Ramos (cell line): ENCODE measurements around the gene GINS2.

Experiments
- in situ Hi-C: fragments of 300-500 bp; cut with MboI; formaldehyde crosslinking; loops from one replicate; pipeline ENCODE4 v1.14.3; 2022; ENCODE audit warnings: low sequenced_read_pairs; ENCODE audit not compliant: unreplicated experiment

GINS2 gene

GRCh38 chr16:85646976-85647375, 41.8 kb downstream of the GINS2 start:
- in situ Hi-C loops: no loop called here

DNA sequence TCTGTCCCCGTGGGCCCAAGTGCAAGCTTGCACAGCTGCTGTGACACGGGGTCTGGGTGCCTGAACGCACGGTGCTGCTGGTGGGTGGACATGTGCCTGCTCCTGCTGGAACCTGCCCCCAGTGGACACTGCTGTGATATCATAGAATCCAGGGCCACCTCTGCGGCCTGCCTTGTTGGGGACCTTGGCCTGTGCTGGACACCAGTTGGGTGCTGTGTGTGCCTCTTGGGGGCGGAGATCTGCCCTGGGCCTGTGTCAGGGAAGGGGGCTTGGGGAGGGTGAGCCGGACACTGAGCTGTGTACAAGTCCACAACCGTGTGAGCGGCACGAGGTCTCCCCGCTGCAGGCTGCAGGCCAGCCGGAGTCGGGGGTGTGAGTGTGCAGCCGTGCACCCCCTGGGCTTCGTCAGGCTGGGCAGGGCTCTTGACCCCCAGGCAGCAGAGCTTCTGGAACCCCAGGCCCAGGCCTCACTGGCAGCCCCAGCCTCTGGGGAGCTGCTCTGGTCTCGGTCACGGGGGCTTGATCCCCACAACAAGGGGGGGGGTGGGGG, 42.3 kb downstream of the GINS2 start:
- in situ Hi-C loops: no loop called here

DNA sequence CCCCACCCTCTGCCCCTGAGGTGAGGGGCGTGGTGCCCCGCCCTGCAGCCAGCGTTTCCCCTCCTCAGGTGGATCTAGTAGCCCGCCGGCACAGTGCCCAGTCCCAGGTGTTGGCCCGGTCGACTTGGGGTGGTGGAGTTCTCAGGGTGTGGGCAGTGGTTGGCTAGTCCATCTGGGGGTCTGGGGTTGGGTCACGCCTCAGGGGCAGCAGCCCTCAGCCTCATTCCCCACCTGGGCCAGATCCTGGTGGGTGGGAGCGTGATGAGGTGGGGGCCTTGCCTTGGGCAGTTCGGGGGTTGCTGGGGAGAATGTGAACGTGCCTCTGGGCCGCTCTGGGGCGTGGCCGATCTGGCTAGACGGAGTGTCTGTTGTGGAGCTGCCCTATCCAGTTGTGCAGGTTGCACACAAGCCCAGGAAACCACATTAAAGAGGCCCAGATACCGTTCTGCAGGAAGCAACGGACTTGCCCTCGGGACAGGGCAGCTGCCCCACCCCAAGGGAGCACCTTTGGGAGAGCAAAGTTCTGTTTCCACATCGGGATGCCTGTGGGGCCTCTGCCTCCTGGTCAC, 43.6 kb downstream of the GINS2 start:
- in situ Hi-C loops: no loop called here

- in situ Hi-C loops: no loop called here
Measured at GRCh38 chr16:85644093-85644712, 44.6 kb downstream of the GINS2 start.

- in situ Hi-C loops: no loop called here
Measured at GRCh38 chr16:85643631-85644030, 45.1 kb downstream of the GINS2 start.

DNA sequence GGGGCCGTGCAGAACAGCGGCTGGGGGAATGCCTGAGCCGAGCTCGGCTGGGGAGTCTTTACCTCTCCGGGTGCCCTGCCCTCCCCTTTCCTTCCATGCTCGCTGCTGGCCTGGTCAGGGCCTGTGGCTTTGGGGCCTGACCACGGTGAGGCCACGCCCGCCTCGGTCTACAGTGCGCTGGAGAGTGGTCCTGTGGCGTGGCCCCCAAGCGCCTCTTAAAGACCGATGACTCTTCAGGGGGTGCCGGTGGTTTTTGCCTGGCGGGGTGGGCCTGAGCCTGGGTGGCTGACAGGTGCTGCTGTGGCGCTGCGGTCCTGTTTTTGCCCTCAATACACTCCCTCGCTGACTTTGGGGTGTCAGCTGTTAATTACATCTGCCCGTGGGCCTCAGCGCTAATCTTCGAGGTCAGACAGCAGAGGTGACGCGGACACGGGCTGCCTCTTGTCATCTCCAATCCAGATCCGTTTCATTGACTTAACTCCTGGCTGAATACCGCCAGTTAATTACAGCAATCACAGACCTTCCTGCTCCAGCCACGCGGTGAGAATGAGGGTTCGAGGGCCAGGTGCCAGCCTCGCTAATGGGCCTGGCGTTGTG, 45.9 kb downstream of the GINS2 start:
- in situ Hi-C loops: no loop called here

GRCh38 chr16:85641776-85642176, 47.0 kb downstream of the GINS2 start:
- in situ Hi-C loops: no loop called here

DNA sequence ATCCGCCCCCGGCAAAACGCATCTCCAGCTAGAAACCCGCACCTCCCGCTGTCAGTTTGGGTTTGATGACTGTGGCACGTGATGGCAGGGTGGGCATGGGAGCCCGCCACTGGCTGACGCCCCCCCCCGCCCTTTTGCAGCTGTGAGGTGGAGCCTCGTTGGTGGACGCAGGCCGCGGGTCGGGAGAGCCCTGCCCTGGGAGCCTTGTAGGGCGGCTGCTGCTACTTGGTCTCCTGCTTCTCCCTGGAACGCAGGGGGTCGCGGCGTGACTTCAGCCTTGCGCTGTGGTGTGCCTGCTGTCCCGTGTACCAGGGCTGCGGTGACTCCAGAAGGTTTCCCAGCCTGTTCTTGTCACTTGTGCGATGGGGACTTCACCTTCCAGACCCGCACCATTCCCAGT, 47.4 kb downstream of the GINS2 start:
- in situ Hi-C loops: no loop called here

GRCh38 chr16:85640585-85640984, 48.2 kb downstream of the GINS2 start:
- in situ Hi-C loops: no loop called here

DNA sequence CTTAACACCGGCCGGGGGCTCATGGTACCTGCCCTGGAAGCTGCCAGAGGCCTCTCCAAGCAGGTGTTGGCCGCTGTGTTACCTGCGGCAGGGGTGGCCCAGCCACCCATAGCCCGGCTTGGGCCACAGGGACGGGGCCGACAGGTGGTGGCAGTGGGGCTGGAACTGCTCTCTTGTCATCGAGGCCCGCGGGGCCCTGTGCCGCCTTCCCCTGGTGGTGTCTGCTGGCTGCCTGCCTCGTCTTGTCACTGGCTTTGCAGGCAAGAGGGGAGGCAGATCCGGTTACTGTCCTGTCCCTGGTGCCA, 48.5 kb downstream of the GINS2 start:
- in situ Hi-C loops: no loop called here

GRCh38 chr16:85639529-85640253, 49.1 kb downstream of the GINS2 start:
- in situ Hi-C loops: no loop called here

GRCh38 chr16:85638695-85639409, 49.9 kb downstream of the GINS2 start:
- in situ Hi-C loops: no loop called here

- in situ Hi-C loops: no loop called here
Measured at GRCh38 chr16:85637808-85638647, 50.7 kb downstream of the GINS2 start.

DNA sequence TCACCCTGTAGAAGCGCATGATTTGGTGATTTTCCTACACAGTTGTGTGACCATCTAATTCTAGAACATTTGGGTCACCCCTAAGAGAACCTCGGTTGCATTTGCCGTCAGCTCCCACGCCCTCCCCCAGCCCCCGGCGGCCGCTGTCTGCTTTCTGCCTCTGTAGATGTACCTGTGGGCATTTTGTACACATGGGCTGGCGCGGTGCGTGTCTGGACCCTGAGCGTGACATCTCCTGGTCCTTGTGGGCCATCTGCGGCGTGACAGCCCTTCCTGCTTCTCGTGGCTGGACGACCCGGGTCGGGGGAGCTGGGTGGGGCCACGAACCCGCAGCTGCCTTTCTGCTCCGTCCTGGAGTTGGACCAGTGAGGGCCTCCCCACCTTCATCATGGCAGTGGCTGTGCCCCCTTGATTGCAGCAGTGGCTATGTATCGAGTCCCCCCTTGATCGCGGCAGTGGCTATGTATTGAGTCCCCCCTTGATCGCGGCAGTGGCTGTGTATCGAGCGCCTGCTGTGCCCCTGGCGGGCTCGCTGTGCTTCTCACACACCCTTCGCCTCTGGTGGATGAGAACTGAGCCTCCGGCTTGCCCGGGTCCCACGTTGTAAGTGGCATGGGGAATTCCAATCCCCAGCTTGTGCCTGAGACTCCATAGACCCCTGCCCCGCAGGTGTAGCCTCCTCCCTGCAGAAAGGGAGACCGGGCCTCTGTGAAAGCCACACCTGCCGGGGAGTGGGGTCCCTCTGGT, 51.5 kb downstream of the GINS2 start:
- in situ Hi-C loops: no loop called here

GRCh38 chr16:85636234-85636812, 52.4 kb downstream of the GINS2 start:
- in situ Hi-C loops: no loop called here

DNA sequence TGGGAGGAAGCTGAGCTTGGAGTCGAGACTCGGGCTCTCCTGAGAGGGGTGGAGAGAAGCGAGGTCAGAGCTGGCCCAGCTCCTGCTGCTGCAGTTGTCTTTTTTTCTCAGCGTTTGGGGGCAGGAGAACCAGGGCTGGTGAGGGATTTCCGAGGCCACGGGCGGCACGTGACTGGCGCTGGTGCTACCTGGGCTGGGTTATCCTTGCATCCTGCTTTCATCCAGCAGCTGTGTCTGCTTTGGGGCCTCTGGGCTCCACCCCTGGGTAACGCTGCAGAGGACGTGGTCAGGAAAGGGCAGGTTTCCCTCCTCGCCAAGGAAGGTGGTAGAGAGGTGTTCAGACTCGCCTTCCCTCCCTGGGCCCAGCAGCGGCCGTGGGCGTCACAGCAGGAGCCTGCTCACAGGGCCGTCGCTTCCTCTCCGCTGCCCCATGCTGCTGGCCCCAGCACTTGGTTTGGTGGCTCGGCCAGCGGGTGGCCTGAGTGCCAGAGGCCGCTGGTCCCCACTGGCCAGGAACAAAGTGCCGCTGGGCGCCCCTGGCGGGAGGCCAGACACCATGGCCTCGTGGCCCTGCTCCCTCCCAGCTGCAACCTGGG, 53.1 kb downstream of the GINS2 start:
- in situ Hi-C loops: no loop called here

DNA sequence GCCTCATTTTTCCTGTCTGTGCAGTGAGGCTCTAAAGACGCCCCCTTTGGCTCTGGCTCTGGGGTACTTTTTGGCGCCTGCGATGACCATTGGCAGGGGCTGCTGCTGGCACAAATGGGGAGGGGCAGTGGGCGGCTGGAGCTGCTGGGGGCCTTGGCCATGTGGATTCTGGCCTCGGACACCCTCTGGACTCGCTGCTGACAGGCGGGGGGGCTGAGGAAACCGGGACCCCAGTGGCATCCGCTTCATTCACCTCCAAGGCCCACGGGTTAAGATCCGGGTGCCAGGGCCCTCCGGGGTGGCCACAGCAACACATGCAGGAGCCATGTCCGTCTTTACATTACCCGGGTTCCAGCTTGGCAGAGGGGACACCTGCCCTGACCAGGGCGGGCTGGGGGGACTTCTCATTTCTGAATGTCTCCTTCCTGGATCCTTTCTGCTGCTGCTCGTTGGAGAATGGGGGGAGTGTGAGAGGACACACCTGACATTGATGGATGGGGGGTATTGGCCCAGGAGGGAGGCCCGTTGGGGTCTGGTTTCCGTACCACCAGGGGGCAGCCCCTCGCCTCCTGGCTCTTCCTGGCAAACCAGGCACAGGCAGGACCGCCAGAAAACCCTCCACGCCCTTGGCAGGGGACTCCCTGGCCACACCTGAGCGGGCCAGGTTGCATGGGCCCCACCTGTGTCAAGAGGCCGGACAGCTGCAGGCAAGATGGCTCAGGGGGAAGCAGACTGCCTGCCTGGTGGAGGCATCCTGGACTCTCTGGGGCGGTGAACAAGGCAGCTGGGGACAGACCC, 53.8 kb downstream of the GINS2 start:
- in situ Hi-C loops: no loop called here

DNA sequence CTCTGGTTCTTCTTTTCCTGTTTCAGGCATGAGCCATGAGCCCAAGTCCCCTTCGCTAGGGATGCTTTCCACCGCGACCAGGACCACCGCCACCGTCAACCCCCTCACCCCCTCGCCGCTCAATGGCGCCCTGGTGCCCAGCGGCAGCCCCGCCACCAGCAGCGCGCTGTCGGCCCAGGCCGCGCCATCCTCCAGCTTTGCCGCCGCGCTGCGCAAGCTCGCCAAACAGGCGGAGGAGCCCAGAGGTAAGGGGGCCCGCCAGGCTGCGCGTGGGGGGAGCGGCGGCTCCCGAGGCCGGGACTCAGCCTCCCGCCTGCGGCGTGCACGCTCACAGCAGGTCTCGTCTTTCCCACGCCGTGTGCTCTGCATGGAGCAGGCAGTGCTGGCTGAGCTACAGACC, 54.9 kb downstream of the GINS2 start:
- in situ Hi-C loops: no loop called here
